Endothelial cell of umbilical vein (primary cell): ENCODE results near the gene RAB12. TPM values are rescaled to one million over a fixed set of nuclear protein-coding genes. Genes with fewer than 3 reads are reported as not detected.

Source experiments
- BruUV-seq: library from RNA; stranded (reverse); fragments of 400-500 nt; replicated peaks from 2 replicates; lab custom pipeline; 2021; lab: Mats Ljungman, UMichigan
- CTCF ChIA-PET: fragments of 300-600, 350-600 bp; sonication (Branson Sonifier 250); formaldehyde crosslinking; loops from one replicate; lab custom pipeline; 2021; ENCODE audit warnings: antibody characterized with exemption, inconsistent platforms; lab: Charles Lee
- POLR2A ChIA-PET: fragments of 300-600, 350-600 bp; sonication (Branson Sonifier 250); formaldehyde crosslinking; loops from one replicate; lab custom pipeline; 2021; ENCODE audit warnings: antibody characterized with exemption, inconsistent platforms; lab: Charles Lee
- DNase-seq: peaks from one replicate; pipeline ENCODE4 v3.0.0-alpha.2; 2011; ENCODE audit warnings: low read depth, low spot score
- FAIRE-seq: peaks from 2 replicates; lab custom pipeline; 2011; peaks lifted over from hg19 to GRCh38; lab: Jason Lieb, UNC
- H2AFZ ChIP-seq: 2 replicates; pipeline ENCODE4 v1.6.0; 2012; ENCODE audit warnings: low read depth, low read length, control low read depth, inconsistent platforms
- H3K27ac ChIP-seq: 2 replicates; pipeline ENCODE4 v1.5.1; 2011; ENCODE audit warnings: low read depth, mild to moderate bottlenecking, control low read depth, low read length, moderate library complexity; ENCODE audit not compliant: insufficient read depth
- H3K27me3 ChIP-seq, 2 experiments: 2 replicates each; pipeline versions ENCODE4 v1.6.0 to v1.6.1; 2011; ENCODE audit warnings: low read length in 2 of 2, mixed read lengths in 1 of 2; ENCODE audit not compliant: control insufficient read depth in 2 of 2, insufficient read depth in 2 of 2
- H3K36me3 ChIP-seq, 2 experiments: 2 replicates in 1 of 2; 3 replicates in 1 of 2; pipeline ENCODE4 v1.5.1; 2011; ENCODE audit warnings: low read length in 2 of 2, mild to moderate bottlenecking in 1 of 2, moderate library complexity in 1 of 2; ENCODE audit not compliant: control insufficient read depth in 2 of 2, insufficient read depth in 2 of 2; ENCODE audit errors: extremely low read depth in 1 of 2
- H3K4me1 ChIP-seq: 3 replicates; pipeline ENCODE4 v1.5.1; 2011; ENCODE audit warnings: mild to moderate bottlenecking, low read length; ENCODE audit not compliant: control insufficient read depth, insufficient read depth; ENCODE audit errors: extremely low read depth
- H3K4me2 ChIP-seq: 2 replicates; pipeline ENCODE4 v1.6.1; 2011; ENCODE audit warnings: low read length, control low read depth, mixed read lengths; ENCODE audit not compliant: insufficient read depth
- H3K4me3 ChIP-seq, 3 experiments: fragments of 200-600 bp in 1 of 3; sonication (generic), shearing (Covaris generic) in 1 of 3; replicated peaks in 1 of 3; 2 replicates each; pipeline ENCODE4 v1.5.1; 2011 to 2016; ENCODE audit warnings: control low read depth in 3 of 3, low read length in 3 of 3, mild to moderate bottlenecking in 2 of 3, inconsistent platforms in 1 of 3, low read depth in 1 of 3, moderate library complexity in 1 of 3; ENCODE audit not compliant: insufficient read depth in 1 of 3
- H3K79me2 ChIP-seq: 2 replicates; pipeline ENCODE4 v1.6.0; 2012; ENCODE audit warnings: low read length, inconsistent platforms; ENCODE audit not compliant: control insufficient read depth, insufficient read depth
- H3K9ac ChIP-seq: replicated peaks from 2 replicates; pipeline ENCODE3; 2011; ENCODE audit warnings: low read length, control low read depth; ENCODE audit not compliant: insufficient read depth; ENCODE audit errors: extremely low read depth
- H3K9me1 ChIP-seq: replicated peaks from 3 replicates; pipeline ENCODE4 v1.6.0; 2011; ENCODE audit warnings: mild to moderate bottlenecking, low read length; ENCODE audit not compliant: control insufficient read depth, insufficient read depth; ENCODE audit errors: extremely low read depth
- H3K9me3 ChIP-seq: replicated peaks from 2 replicates; pipeline ENCODE4 v1.5.1; 2012; ENCODE audit warnings: low read length, inconsistent platforms; ENCODE audit not compliant: control insufficient read depth, insufficient read depth
- H4K20me1 ChIP-seq: replicated peaks from 2 replicates; pipeline ENCODE3; 2011; ENCODE audit warnings: mild to moderate bottlenecking, low read length; ENCODE audit not compliant: control insufficient read depth, insufficient read depth; ENCODE audit errors: extremely low read depth
- EZH2 ChIP-seq: IDR thresholded peaks from 2 replicates; pipeline ENCODE4 v1.6.1; 2012; ENCODE audit warnings: borderline replicate concordance, low read depth, mild to moderate bottlenecking, moderate library complexity, low read length, inconsistent platforms; ENCODE audit not compliant: severe bottlenecking
- FOS ChIP-seq: IDR thresholded peaks from 2 replicates; pipeline ENCODE4 v1.6.1; 2011; ENCODE audit warnings: mild to moderate bottlenecking, low read length, moderate library complexity, borderline replicate concordance; ENCODE audit not compliant: insufficient read depth
- GATA2 ChIP-seq: IDR thresholded peaks from 2 replicates; pipeline ENCODE4 v1.7.0; 2011; ENCODE audit warnings: low read depth, mild to moderate bottlenecking, moderate library complexity, mixed read lengths, low read length; ENCODE audit not compliant: insufficient read length, insufficient read depth
- JUN ChIP-seq: IDR thresholded peaks from 2 replicates; pipeline ENCODE4 v1.6.1; 2011; ENCODE audit warnings: borderline replicate concordance, low read depth; ENCODE audit not compliant: insufficient read length, insufficient read depth
- MYC ChIP-seq: IDR thresholded peaks from one replicate; pipeline ENCODE4 v1.6.1; 2011; ENCODE audit warnings: mild to moderate bottlenecking, low read depth, low read length
- POLR2A ChIP-seq: IDR thresholded peaks from 2 replicates; pipeline ENCODE4 v1.6.1; 2012; ENCODE audit warnings: low read depth, mild to moderate bottlenecking, control low read depth, low read length
- POLR2AphosphoS5 ChIP-seq: IDR thresholded peaks from 2 replicates; pipeline ENCODE4 v1.6.1; 2012; ENCODE audit warnings: low read depth, mild to moderate bottlenecking, control low read depth, low read length, moderate library complexity; ENCODE audit not compliant: insufficient read depth
- dilution Hi-C: fragments of 300-500 bp; cut with MboI; formaldehyde crosslinking; loops from one replicate; pipeline ENCODE4 v1.15.0; 2019; ENCODE audit warnings: low sequenced_read_pairs; ENCODE audit not compliant: extremely low pct_ligation_motif_present
- intact Hi-C: fragments of 100-400 bp; cut with micrococcal nuclease; formaldehyde crosslinking; loops from one replicate; pipeline ENCODE4 v1.10.0; 2022
- polyA plus RNA-seq, 4 experiments: library from polyadenylated mRNA; depleted of rRNA in 3 of 4; stranded (reverse) in 3 of 4; unstranded in 1 of 4; fragments of >200 nt; gene quantifications; 2 replicates each; pipeline versions ENCODE4 v1.2.1 to v1.2.3, GENCODE V29; 2011 to 2012; ENCODE audit warnings: missing spikeins in 1 of 4
- total RNA-seq: library from RNA; stranded (reverse); gene quantifications from 2 replicates; pipeline ENCODE4 v1.2.3, GENCODE V29; 2021
- TF ChIP-seq, protein P1 (sequence below): IDR thresholded peaks from 2 replicates; pipeline ENCODE4 v1.6.1; 2011; ENCODE audit not compliant: insufficient read depth, insufficient read length
- TF ChIP-seq, protein P2 (sequence below), 2 donors: IDR thresholded peaks; 1 replicate in 1 of 2; 2 replicates in 1 of 2; pipeline ENCODE4 v1.5.1; 2011; ENCODE audit warnings: low read length in 2 of 2, mild to moderate bottlenecking in 2 of 2, moderate library complexity in 2 of 2, control low read depth in 1 of 2, inconsistent platforms in 1 of 2, low read depth in 1 of 2; ENCODE audit not compliant: insufficient read depth in 1 of 2; ENCODE audit errors: extremely low read depth in 1 of 2

RAB12 gene
- total and polyA plus RNA-seq, 2 donors (not counting 3 experiments of a cell fraction or from before 2014, with no cell fraction given) = 11.5 to 42.0 TPM

DNA sequence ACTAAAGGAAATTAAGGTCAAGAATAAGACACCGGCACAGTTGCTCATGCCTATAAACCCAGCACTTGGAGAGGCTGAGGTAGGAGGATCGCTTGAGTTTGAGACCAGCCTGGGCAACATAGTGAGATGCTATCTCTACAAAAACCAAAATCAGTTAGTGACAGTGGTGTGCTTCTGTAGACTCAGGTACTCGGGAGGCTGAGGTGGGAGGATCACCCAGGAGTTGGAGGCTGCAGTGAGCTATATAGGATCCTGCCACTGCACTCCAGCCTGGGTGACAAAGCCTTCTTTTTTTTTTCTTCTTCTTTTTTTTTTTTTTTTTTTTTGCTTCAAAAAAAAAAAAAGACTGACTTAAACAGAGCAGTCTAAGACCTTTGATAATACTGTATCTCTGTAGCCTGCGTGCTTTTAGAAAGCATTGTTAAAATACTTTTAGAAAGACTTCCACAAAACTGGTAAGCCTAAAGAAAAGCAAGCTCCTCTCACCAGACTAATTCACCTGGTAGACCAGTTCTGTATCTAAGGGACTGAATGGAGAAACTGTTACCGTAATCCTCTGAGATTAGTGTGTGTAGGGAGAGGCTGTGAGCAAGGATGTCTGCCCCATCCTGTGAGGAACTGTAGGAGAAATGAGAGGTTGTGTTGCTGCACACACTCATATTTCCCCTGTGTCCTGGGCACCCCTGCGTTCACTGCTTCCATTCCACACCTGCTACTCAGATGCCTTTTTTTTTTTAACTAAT is 10.8 kb downstream of the RAB12 start:
- dilution Hi-C loops (no loop called here), intact Hi-C loops (no loop called here)
- BruUV-seq = no TSS peak
- peaks cover 91% of the 10 kb centered on the region for H3K79me2 ChIP-seq
- no peaks in the 10 kb centered on the region for H4K20me1 ChIP-seq
- H3K4me1 ChIP-seq = no peaks in the 10 kb centered on the region
- FAIRE-seq (no peak), DNase-seq (no peak)
- H3K4me2 ChIP-seq = no peak overlapping the region
- H3K9me1 ChIP-seq = no peaks in the 10 kb centered on the region
- H3K9ac ChIP-seq = no peak overlapping the region
- H3K27ac ChIP-seq = no peak overlapping the region
- no peaks in the 10 kb centered on the region for H3K36me3 ChIP-seq
- no peak overlapping the region for H2AFZ ChIP-seq
- TF ChIP-seq, protein P1, sequence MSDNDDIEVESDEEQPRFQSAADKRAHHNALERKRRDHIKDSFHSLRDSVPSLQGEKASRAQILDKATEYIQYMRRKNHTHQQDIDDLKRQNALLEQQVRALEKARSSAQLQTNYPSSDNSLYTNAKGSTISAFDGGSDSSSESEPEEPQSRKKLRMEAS = no peak
- POLR2A ChIA-PET = no interaction called here
- H3K27me3 ChIP-seq = no peaks in the 10 kb centered on the region
- CTCF ChIA-PET = interaction anchor here (0.6 kb wide), 1 partner anchor 65 kb away, joined by 3 read pairs; no protein-coding TSS in a partner anchor
- H3K4me3 ChIP-seq = no peak overlapping the region
- H3K9me3 ChIP-seq = no peaks in the 10 kb centered on the region

DNA sequence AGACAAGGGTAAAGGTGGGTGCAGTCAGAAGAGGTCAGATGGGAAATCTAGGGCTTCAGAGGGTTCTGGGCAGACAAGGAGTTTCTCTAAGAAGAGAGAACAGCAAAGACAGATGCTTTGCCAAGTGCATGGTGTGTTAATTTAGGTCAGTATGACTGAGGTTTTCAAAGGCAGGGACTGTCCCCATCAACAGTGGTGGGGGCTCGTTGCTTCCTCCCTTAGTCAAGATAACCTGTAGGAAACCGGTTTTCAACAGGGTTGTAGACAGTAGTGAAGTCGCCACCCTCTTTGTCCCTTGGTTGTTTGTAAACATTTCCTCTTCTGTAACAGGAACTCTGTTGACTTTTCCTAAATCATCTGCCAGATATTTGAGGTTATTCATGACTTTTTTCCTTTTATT is 11.6 kb downstream of the RAB12 start:
- intact Hi-C loops = no loop called here
- H3K4me2 ChIP-seq = no peak overlapping the region
- peaks cover 88% of the 10 kb centered on the region for H3K79me2 ChIP-seq
- H3K4me3 ChIP-seq = no peak overlapping the region
- H3K36me3 ChIP-seq = peaks cover 4% of the 10 kb centered on the region in 2 experiments
- no peaks in the 10 kb centered on the region for H4K20me1 ChIP-seq
- DNase-seq (no peak), FAIRE-seq (no peak)
- dilution Hi-C loops = no loop called here
- no TSS peak for BruUV-seq
- ChIA-PET CTCF (no interaction called here), POLR2A (no interaction called here)
- no peaks in the 10 kb centered on the region for H3K9me3 ChIP-seq
- no peak overlapping the region for H2AFZ ChIP-seq
- no peak overlapping the region for H3K9ac ChIP-seq
- no peaks in the 10 kb centered on the region for H3K4me1 ChIP-seq
- H3K27ac ChIP-seq = no peak overlapping the region
- no peak for TF ChIP-seq JUN
- TF ChIP-seq FOS = no peak
- TF ChIP-seq MYC = no peak
- TF ChIP-seq EZH2 = no peak
- no peak for TF ChIP-seq GATA2
- TF ChIP-seq, protein P1 = no peak
- no peak for TF ChIP-seq POLR2AphosphoS5
- TF ChIP-seq, protein P2, sequence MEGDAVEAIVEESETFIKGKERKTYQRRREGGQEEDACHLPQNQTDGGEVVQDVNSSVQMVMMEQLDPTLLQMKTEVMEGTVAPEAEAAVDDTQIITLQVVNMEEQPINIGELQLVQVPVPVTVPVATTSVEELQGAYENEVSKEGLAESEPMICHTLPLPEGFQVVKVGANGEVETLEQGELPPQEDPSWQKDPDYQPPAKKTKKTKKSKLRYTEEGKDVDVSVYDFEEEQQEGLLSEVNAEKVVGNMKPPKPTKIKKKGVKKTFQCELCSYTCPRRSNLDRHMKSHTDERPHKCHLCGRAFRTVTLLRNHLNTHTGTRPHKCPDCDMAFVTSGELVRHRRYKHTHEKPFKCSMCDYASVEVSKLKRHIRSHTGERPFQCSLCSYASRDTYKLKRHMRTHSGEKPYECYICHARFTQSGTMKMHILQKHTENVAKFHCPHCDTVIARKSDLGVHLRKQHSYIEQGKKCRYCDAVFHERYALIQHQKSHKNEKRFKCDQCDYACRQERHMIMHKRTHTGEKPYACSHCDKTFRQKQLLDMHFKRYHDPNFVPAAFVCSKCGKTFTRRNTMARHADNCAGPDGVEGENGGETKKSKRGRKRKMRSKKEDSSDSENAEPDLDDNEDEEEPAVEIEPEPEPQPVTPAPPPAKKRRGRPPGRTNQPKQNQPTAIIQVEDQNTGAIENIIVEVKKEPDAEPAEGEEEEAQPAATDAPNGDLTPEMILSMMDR (IDR thresholded peaks at IDR 0.05; ENCODE audit: extremely low read depth in 1 of 2, insufficient read depth in 1 of 2, low read depth in 1 of 2, low read length in 2 of 2) = no peak
- TF ChIP-seq POLR2A = no peak
- H3K27me3 ChIP-seq = no peaks in the 10 kb centered on the region
- no peaks in the 10 kb centered on the region for H3K9me1 ChIP-seq
